Activated CD4-positive, alpha-beta T cell treated with anti-CD3 and anti-CD28 coated beads for 36 hours (primary cell): ENCODE measurements around the gene CADM2. TPM values are rescaled to one million over a fixed set of nuclear protein-coding genes. Genes with fewer than 3 reads are reported as not detected.

Source experiments
- ATAC-seq: fragments of 200-7000 bp; cut with Tn5 transposase; one replicate; pipeline ENCODE4 v1.10.0; 2021; ENCODE audit warnings: mild to moderate bottlenecking, moderate library complexity
- CTCF ChIA-PET: fragments of 350-600 bp; sonication (Branson Sonifier 250); formaldehyde crosslinking; loops from one replicate; lab custom pipeline; 2021; ENCODE audit warnings: antibody characterized with exemption; lab: Charles Lee
- POLR2A ChIA-PET: fragments of 350-600 bp; sonication (Branson Sonifier 250); formaldehyde crosslinking; loops from one replicate; lab custom pipeline; 2021; ENCODE audit warnings: antibody characterized with exemption, inconsistent platforms; lab: Charles Lee
- DNase-seq: peaks from one replicate; pipeline ENCODE4 v3.0.0-alpha.2; 2020
- H3K27ac Mint-ChIP-seq: one replicate; pipeline ENCODE4 v1.8.0; 2021; ENCODE audit warnings: mixed read lengths
- H3K27me3 Mint-ChIP-seq: one replicate; pipeline ENCODE4 v1.8.0; 2021; ENCODE audit warnings: mixed read lengths
- H3K36me3 Mint-ChIP-seq: one replicate; pipeline ENCODE4 v1.8.0; 2021; ENCODE audit warnings: low read depth, mixed read lengths
- H3K4me1 Mint-ChIP-seq: one replicate; pipeline ENCODE4 v1.8.0; 2021; ENCODE audit warnings: mixed read lengths
- H3K4me3 Mint-ChIP-seq: one replicate; pipeline ENCODE4 v1.8.0; 2021; ENCODE audit warnings: mild to moderate bottlenecking, moderate library complexity, mixed read lengths
- H3K9me3 Mint-ChIP-seq: one replicate; pipeline ENCODE4 v1.8.0; 2021; ENCODE audit warnings: low read depth, mixed read lengths
- intact Hi-C, 2 experiments: fragments of 100-400 bp; cut with DNase I in 1 of 2; cut with micrococcal nuclease in 1 of 2; formaldehyde crosslinking; loops; one replicate each; pipeline versions ENCODE4 v1.14.2 to v1.15.1; 2022 to 2024; cut with DNase I, micrococcal nuclease
- total RNA-seq, 2 experiments: library from RNA; stranded (reverse); gene quantifications; one replicate each; pipeline ENCODE4 v1.2.3, GENCODE V29; 2021

The CADM2 gene
- total RNA-seq, 2 experiments from 2014 or later, result 0.05 to 0.14 TPM

- H3K27ac Mint-ChIP-seq, result no peak overlapping the region
Observed at GRCh38 chr3:85288257-85288656, 329.5 kb downstream of the CADM2 start.

GRCh38 chr3:85297291-85297690 lies 338.5 kb downstream of the CADM2 start:
- Mint-ChIP-seq H3K9me3 (peaks cover 3% of the 10 kb centered on the region), H3K4me1 (no peaks in the 10 kb centered on the region), H3K27me3 (no peaks in the 10 kb centered on the region), H3K27ac (no peak overlapping the region), H3K4me3 (no peak overlapping the region), H3K36me3 (no peaks in the 10 kb centered on the region)
- intact Hi-C loops, result no loop called here
- ChIA-PET POLR2A (no interaction called here), CTCF (no interaction called here)
- DNase-seq (no peak), ATAC-seq (no peak)

More at GRCh38 chr3:85288257-85288656, 329.5 kb downstream of the CADM2 start:
- Mint-ChIP-seq H3K4me1 (no peaks in the 10 kb centered on the region), H3K27me3 (no peaks in the 10 kb centered on the region), H3K9me3 (peaks cover 8% of the 10 kb centered on the region), H3K36me3 (no peaks in the 10 kb centered on the region), H3K4me3 (no peak overlapping the region)
- DNase-seq (no peak), ATAC-seq (no peak)
- ChIA-PET CTCF (no interaction called here), POLR2A (no interaction called here)
- intact Hi-C loops, result no loop called here

GRCh38 chr3:85298032-85298431 lies 339.2 kb downstream of the CADM2 start:
- CTCF ChIA-PET, result no interaction called here
- POLR2A ChIA-PET, result no interaction called here
- no peak overlapping the region for H3K4me3 Mint-ChIP-seq
- H3K27me3 Mint-ChIP-seq, result no peaks in the 10 kb centered on the region
- no peak for DNase-seq
- no peaks in the 10 kb centered on the region for H3K36me3 Mint-ChIP-seq
- peaks cover 3% of the 10 kb centered on the region for H3K9me3 Mint-ChIP-seq
- intact Hi-C loops, result no loop called here
- no peak for ATAC-seq
- H3K27ac Mint-ChIP-seq, result no peak overlapping the region
- H3K4me1 Mint-ChIP-seq, result no peaks in the 10 kb centered on the region

- no peak overlapping the region for H3K27ac Mint-ChIP-seq
- H3K9me3 Mint-ChIP-seq, result peaks cover 4% of the 10 kb centered on the region
- no peaks in the 10 kb centered on the region for H3K4me1 Mint-ChIP-seq
- no peak overlapping the region for H3K4me3 Mint-ChIP-seq
- no peaks in the 10 kb centered on the region for H3K36me3 Mint-ChIP-seq
- no peaks in the 10 kb centered on the region for H3K27me3 Mint-ChIP-seq
- DNase-seq, result no peak
- intact Hi-C loops, result no loop called here
- ChIA-PET CTCF (no interaction called here), POLR2A (no interaction called here)
- ATAC-seq, result no peak
Observed at GRCh38 chr3:85303156-85303555, 344.4 kb downstream of the CADM2 start.

- no peak overlapping the region for H3K4me3 Mint-ChIP-seq
- no peaks in the 10 kb centered on the region for H3K27me3 Mint-ChIP-seq
- H3K4me1 Mint-ChIP-seq, result no peaks in the 10 kb centered on the region
- H3K27ac Mint-ChIP-seq, result no peak overlapping the region
- intact Hi-C loops, result no loop called here
- peaks cover 5% of the 10 kb centered on the region for H3K9me3 Mint-ChIP-seq
- ATAC-seq (no peak), DNase-seq (no peak)
- no peaks in the 10 kb centered on the region for H3K36me3 Mint-ChIP-seq
- POLR2A ChIA-PET, result no interaction called here
- CTCF ChIA-PET, result no interaction called here
Observed at GRCh38 chr3:85304360-85304964, 345.7 kb downstream of the CADM2 start.

- DNase-seq (no peak), ATAC-seq (no peak)
- POLR2A ChIA-PET, result no interaction called here
- no peaks in the 10 kb centered on the region for H3K4me1 Mint-ChIP-seq
- H3K27ac Mint-ChIP-seq, result no peak overlapping the region
- no peaks in the 10 kb centered on the region for H3K27me3 Mint-ChIP-seq
- CTCF ChIA-PET, result no interaction called here
- intact Hi-C loops, result no loop called here
- no peak overlapping the region for H3K4me3 Mint-ChIP-seq
- H3K9me3 Mint-ChIP-seq, result peaks cover 2% of the 10 kb centered on the region
- H3K36me3 Mint-ChIP-seq, result no peaks in the 10 kb centered on the region
Observed at GRCh38 chr3:85312331-85312730, 353.5 kb downstream of the CADM2 start.

- Mint-ChIP-seq H3K36me3 (no peaks in the 10 kb centered on the region), H3K9me3 (no peaks in the 10 kb centered on the region), H3K4me3 (no peak overlapping the region), H3K4me1 (no peaks in the 10 kb centered on the region), H3K27me3 (no peaks in the 10 kb centered on the region), H3K27ac (no peak overlapping the region)
- no peak for ATAC-seq
- POLR2A ChIA-PET, result no interaction called here
- intact Hi-C loops, result no loop called here
- no peak for DNase-seq
- CTCF ChIA-PET, result no interaction called here
Observed at GRCh38 chr3:85313380-85313779, 354.6 kb downstream of the CADM2 start.

- ChIA-PET POLR2A (no interaction called here), CTCF (no interaction called here)
- H3K9me3 Mint-ChIP-seq, result no peaks in the 10 kb centered on the region
- no peak for ATAC-seq
- no peak overlapping the region for H3K4me3 Mint-ChIP-seq
- H3K27me3 Mint-ChIP-seq, result no peaks in the 10 kb centered on the region
- H3K4me1 Mint-ChIP-seq, result no peaks in the 10 kb centered on the region
- no peak for DNase-seq
- H3K27ac Mint-ChIP-seq, result no peak overlapping the region
- H3K36me3 Mint-ChIP-seq, result no peaks in the 10 kb centered on the region
- intact Hi-C loops, result no loop called here
Observed at GRCh38 chr3:85316252-85316651, 357.5 kb downstream of the CADM2 start.

- ChIA-PET CTCF (no interaction called here), POLR2A (no interaction called here)
- H3K4me1 Mint-ChIP-seq, result no peaks in the 10 kb centered on the region
- no peaks in the 10 kb centered on the region for H3K27me3 Mint-ChIP-seq
- no peak for DNase-seq
- intact Hi-C loops, result no loop called here
- H3K4me3 Mint-ChIP-seq, result no peak overlapping the region
- ATAC-seq, result no peak
- no peaks in the 10 kb centered on the region for H3K36me3 Mint-ChIP-seq
- no peaks in the 10 kb centered on the region for H3K9me3 Mint-ChIP-seq
- no peak overlapping the region for H3K27ac Mint-ChIP-seq
Observed at GRCh38 chr3:85321892-85322291, 363.1 kb downstream of the CADM2 start.

GRCh38 chr3:85330071-85330470 lies 371.3 kb downstream of the CADM2 start:
- Mint-ChIP-seq H3K36me3 (no peaks in the 10 kb centered on the region), H3K4me3 (no peak overlapping the region), H3K27ac (no peak overlapping the region), H3K4me1 (no peaks in the 10 kb centered on the region), H3K9me3 (no peaks in the 10 kb centered on the region), H3K27me3 (no peaks in the 10 kb centered on the region)
- intact Hi-C loops, result no loop called here
- ChIA-PET POLR2A (no interaction called here), CTCF (no interaction called here)
- DNase-seq, result no peak
- ATAC-seq, result no peak

- no peaks in the 10 kb centered on the region for H3K4me1 Mint-ChIP-seq
- ATAC-seq, result no peak
Observed at GRCh38 chr3:85337895-85338294, 379.1 kb downstream of the CADM2 start.

GRCh38 chr3:85342915-85343314 lies 384.1 kb downstream of the CADM2 start:
- DNase-seq, result no peak
- no peaks in the 10 kb centered on the region for H3K27me3 Mint-ChIP-seq
- H3K9me3 Mint-ChIP-seq, result no peaks in the 10 kb centered on the region
- H3K4me3 Mint-ChIP-seq, result no peak overlapping the region
- H3K27ac Mint-ChIP-seq, result no peak overlapping the region
- intact Hi-C loops, result no loop called here
- ChIA-PET POLR2A (no interaction called here), CTCF (no interaction called here)
- no peaks in the 10 kb centered on the region for H3K4me1 Mint-ChIP-seq
- H3K36me3 Mint-ChIP-seq, result no peaks in the 10 kb centered on the region
- no peak for ATAC-seq

More at GRCh38 chr3:85337895-85338294, 379.1 kb downstream of the CADM2 start:
- intact Hi-C loops, result no loop called here
- H3K27me3 Mint-ChIP-seq, result no peaks in the 10 kb centered on the region
- no peak overlapping the region for H3K4me3 Mint-ChIP-seq
- ChIA-PET CTCF (no interaction called here), POLR2A (no interaction called here)
- peaks cover 2% of the 10 kb centered on the region for H3K9me3 Mint-ChIP-seq
- no peaks in the 10 kb centered on the region for H3K36me3 Mint-ChIP-seq
- no peak for DNase-seq
- H3K27ac Mint-ChIP-seq, result no peak overlapping the region

- ChIA-PET POLR2A (no interaction called here), CTCF (no interaction called here)
- no peak overlapping the region for H3K4me3 Mint-ChIP-seq
- ATAC-seq, result no peak
- intact Hi-C loops, result no loop called here
- H3K9me3 Mint-ChIP-seq, result peaks cover 8% of the 10 kb centered on the region
- no peaks in the 10 kb centered on the region for H3K36me3 Mint-ChIP-seq
- H3K27ac Mint-ChIP-seq, result no peak overlapping the region
- no peak for DNase-seq
- H3K27me3 Mint-ChIP-seq, result no peaks in the 10 kb centered on the region
- no peaks in the 10 kb centered on the region for H3K4me1 Mint-ChIP-seq
Observed at GRCh38 chr3:85355572-85355971, 396.8 kb downstream of the CADM2 start.
